ENCODE data around the gene UTP14A. TPM values are rescaled to one million over a fixed set of nuclear protein-coding genes. Genes with fewer than 3 reads are reported as not detected.
"Not testable (repeated sequence)": the region's sequence is repeated elsewhere in the genome, so short reads cannot be mapped to it uniquely, and the experiment has no call there.

Gene UTP14A
- total RNA-seq = 10 to 100 TPM; 10.1 to 16.4 (median 12.8) TPM
- long read RNA-seq, donor 1, transcript UTP14A-201 (15 exons, 2,488 nt) = major isoform, 32 of 37 reads
- long read RNA-seq, donor 1, partial matches to known transcripts = 2 of 37 reads
- long read RNA-seq, donor 1, other reads (novel, unspliced or antisense) = 3 of 37 reads
- long read RNA-seq, donor 2, transcript UTP14A-201 (15 exons, 2,488 nt) = major isoform, 7 of 11 reads
- long read RNA-seq, donor 2, partial matches to known transcripts = 4 of 11 reads
- long read RNA-seq, donor 2, other reads (novel, unspliced or antisense) = 0 of 11 reads

- no peak for TF ChIP-seq CTCF (IDR thresholded peaks at IDR 0.05)
- intact Hi-C loops (cut with DNase I, micrococcal nuclease) = no loop called here
- peak; percentile 99 for ATAC-seq
- DNase-seq = peak; percentile 86 to 92 (median 91)
- H3K9me3 ChIP-seq = no peaks in the 10 kb centered on the region
- no peaks in the 10 kb centered on the region for H3K36me3 ChIP-seq (ENCODE audit: low read depth)
- H3K4me1 ChIP-seq (ENCODE audit: low read depth) = no peaks in the 10 kb centered on the region
- H3K4me3 ChIP-seq = peak within 1 kb of the TSS; percentile 36
Observed at GRCh38 chrX:129905787-129906580, at the start of gene UTP14A. TSS of gene UTP14A (plus strand) at chrX:129906164. CDS start at chrX:129906211, 47 bp downstream.

GRCh38 chrX:129859134-129859533 lies 46.8 kb upstream of the UTP14A start:
- not testable (repeated sequence) for H3K36me3 ChIP-seq (ENCODE audit: low read depth)

GRCh38 chrX:129866321-129866720 lies 39.6 kb upstream of the UTP14A start:
- H3K4me3 ChIP-seq; ATAC-seq; DNase-seq; intact Hi-C loops (cut with DNase I, micrococcal nuclease); H3K9me3 ChIP-seq; H3K36me3 ChIP-seq (ENCODE audit: low read depth); H3K4me1 ChIP-seq (ENCODE audit: low read depth): not testable (repeated sequence)

More at GRCh38 chrX:129859134-129859533, 46.8 kb upstream of the UTP14A start:
- H3K4me1 ChIP-seq (ENCODE audit: low read depth); DNase-seq; H3K9me3 ChIP-seq; intact Hi-C loops (cut with DNase I, micrococcal nuclease); H3K4me3 ChIP-seq; ATAC-seq: not testable (repeated sequence)

- ATAC-seq = no peak
- Histone ChIP-seq H3K36me3 (ENCODE audit: low read depth) (no peaks in the 10 kb centered on the region), H3K4me1 (ENCODE audit: low read depth) (no peaks in the 10 kb centered on the region), H3K9me3 (no peaks in the 10 kb centered on the region), H3K4me3 (no peak overlapping the region)
- no peak for TF ChIP-seq CTCF (IDR thresholded peaks at IDR 0.05)
- intact Hi-C loops (cut with DNase I, micrococcal nuclease) = no loop called here
- no peak for DNase-seq
Observed at GRCh38 chrX:129872524-129872923, 33.4 kb upstream of the UTP14A start.

GRCh38 chrX:129875669-129876068 lies 30.3 kb upstream of the UTP14A start:
- no peaks in the 10 kb centered on the region for H3K9me3 ChIP-seq
- no peak for TF ChIP-seq CTCF (IDR thresholded peaks at IDR 0.05)
- H3K4me3 ChIP-seq = no peak overlapping the region
- no peaks in the 10 kb centered on the region for H3K4me1 ChIP-seq (ENCODE audit: low read depth)
- no peaks in the 10 kb centered on the region for H3K36me3 ChIP-seq (ENCODE audit: low read depth)
- intact Hi-C loops (cut with DNase I, micrococcal nuclease) = no loop called here
- DNase-seq (no peak), ATAC-seq (no peak)

GRCh38 chrX:129876771-129877305 lies 29.1 kb upstream of the UTP14A start:
- Histone ChIP-seq H3K4me1 (ENCODE audit: low read depth) (no peaks in the 10 kb centered on the region), H3K36me3 (ENCODE audit: low read depth) (no peaks in the 10 kb centered on the region), H3K4me3 (no peak overlapping the region), H3K9me3 (no peaks in the 10 kb centered on the region)
- intact Hi-C loops (cut with DNase I, micrococcal nuclease) = no loop called here
- DNase-seq = no peak
- no peak for ATAC-seq
- no peak for TF ChIP-seq CTCF (IDR thresholded peaks at IDR 0.05)
